Kidney epithelial cell (primary cell): ENCODE results near the gene ARHGEF1. TPM values are rescaled to one million over a fixed set of nuclear protein-coding genes. Genes with fewer than 3 reads are reported as not detected.

Experiments used
- DNase-seq: peaks from one replicate; pipeline ENCODE4 v3.0.0-alpha.2; 2010; ENCODE audit warnings: low read depth
- H3K27me3 ChIP-seq: 2 replicates; pipeline ENCODE4 v1.6.0; 2011; ENCODE audit warnings: low read length; ENCODE audit not compliant: control insufficient read depth, insufficient read depth
- H3K36me3 ChIP-seq: 2 replicates; pipeline ENCODE4 v1.5.1; 2011; ENCODE audit warnings: low read length; ENCODE audit not compliant: control insufficient read depth, insufficient read depth
- H3K4me3 ChIP-seq: 2 replicates; pipeline ENCODE4 v1.5.1; 2011; ENCODE audit warnings: low read depth, mild to moderate bottlenecking, control low read depth, low read length
- CTCF ChIP-seq: IDR thresholded peaks from 2 replicates; pipeline ENCODE4 v1.5.1; 2011; ENCODE audit warnings: mild to moderate bottlenecking, moderate library complexity, low read length, control low read depth, inconsistent platforms; ENCODE audit not compliant: insufficient read depth, poor library complexity, severe bottlenecking
- total RNA-seq: library from RNA; depleted of rRNA; stranded (reverse); fragments of >200 nt; gene quantifications from 2 replicates; pipeline ENCODE4 v1.2.3, GENCODE V29; 2015

Gene ARHGEF1
- total RNA-seq, 1 donor from 2014 or later: 72.2 TPM

GRCh38 chr19:41883463-41883820 is 458 bp downstream of the ARHGEF1 start:
- no peak for TF ChIP-seq CTCF
- Histone ChIP-seq H3K27me3 (peaks cover 2% of the 10 kb centered on the region), H3K4me3 (peak overlapping the region; percentile 67)

GRCh38 chr19:41883821-41884733 is 1.1 kb downstream of the ARHGEF1 start:
- DNase-seq: peak; percentile 69
- H3K36me3 ChIP-seq: peaks cover 2% of the 10 kb centered on the region
- H3K27me3 ChIP-seq: no peaks in the 10 kb centered on the region
- H3K4me3 ChIP-seq: peak overlapping the region; percentile 67
- peak; percentile 7 for TF ChIP-seq CTCF

More at GRCh38 chr19:41883463-41883820, 458 bp downstream of the ARHGEF1 start:
- DNase-seq: no peak
- H3K36me3 ChIP-seq: no peaks in the 10 kb centered on the region

- Histone ChIP-seq H3K27me3 (no peaks in the 10 kb centered on the region), H3K4me3 (no peak overlapping the region), H3K36me3 (peaks cover 2% of the 10 kb centered on the region)
- DNase-seq: no peak
- TF ChIP-seq CTCF: no peak
These were observed 4.1 kb downstream of the ARHGEF1 start for GRCh38 chr19:41886761-41887710.

GRCh38 chr19:41887711-41888382 is 4.9 kb downstream of the ARHGEF1 start:
- Histone ChIP-seq H3K4me3 (no peak overlapping the region), H3K27me3 (no peaks in the 10 kb centered on the region), H3K36me3 (peaks cover 2% of the 10 kb centered on the region)
- DNase-seq: peak; percentile 86
- peak; percentile 76 for TF ChIP-seq CTCF

- Histone ChIP-seq H3K36me3 (peaks cover 2% of the 10 kb centered on the region), H3K4me3 (no peak overlapping the region)
These were observed 5.9 kb downstream of the ARHGEF1 start for GRCh38 chr19:41888926-41889325.

More at GRCh38 chr19:41888926-41889325, 5.9 kb downstream of the ARHGEF1 start:
- TF ChIP-seq CTCF: no peak
- no peaks in the 10 kb centered on the region for H3K27me3 ChIP-seq
- no peak for DNase-seq
